ENCODE data around the gene CELA3B.
"Not testable (repeated sequence)": the region's sequence is repeated elsewhere in the genome, so short reads cannot be mapped to it uniquely, and the experiment has no call there.

Gene CELA3B, protein sequence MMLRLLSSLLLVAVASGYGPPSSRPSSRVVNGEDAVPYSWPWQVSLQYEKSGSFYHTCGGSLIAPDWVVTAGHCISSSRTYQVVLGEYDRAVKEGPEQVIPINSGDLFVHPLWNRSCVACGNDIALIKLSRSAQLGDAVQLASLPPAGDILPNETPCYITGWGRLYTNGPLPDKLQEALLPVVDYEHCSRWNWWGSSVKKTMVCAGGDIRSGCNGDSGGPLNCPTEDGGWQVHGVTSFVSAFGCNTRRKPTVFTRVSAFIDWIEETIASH

DNA sequence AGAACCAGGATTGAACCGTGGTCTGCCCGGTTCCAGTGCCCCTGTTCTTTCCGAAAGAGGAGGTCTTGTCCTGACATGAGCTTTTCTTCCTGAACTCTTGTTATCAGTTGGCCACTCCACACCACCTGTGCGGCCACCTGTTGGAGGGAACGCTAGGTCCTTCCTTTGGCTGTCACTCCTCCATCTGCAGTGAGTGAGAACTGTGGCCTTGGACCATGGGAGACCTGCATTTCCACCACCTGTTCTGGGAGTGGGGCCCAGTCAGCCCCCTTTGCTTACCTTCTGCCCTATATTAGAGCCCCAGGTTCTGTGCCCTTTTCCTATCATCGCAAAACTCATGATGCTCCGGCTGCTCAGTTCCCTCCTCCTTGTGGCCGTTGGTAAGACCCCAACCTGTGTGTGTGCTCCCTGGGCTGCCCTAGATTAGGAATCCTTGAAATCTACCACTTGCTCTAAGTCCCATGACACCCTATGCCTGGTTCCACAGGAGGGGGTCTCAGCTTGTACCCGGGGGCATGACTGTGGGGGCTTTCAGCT is at the start of gene CELA3B:
Gene CELA3B (plus strand): TSS at position 320 of the 537 bp plus-strand sequence. CDS start 18 bp downstream, at position 338.
- not testable (repeated sequence) for H3K27ac Mint-ChIP-seq; H3K27me3 Mint-ChIP-seq (ENCODE audit: low read depth, poor library complexity); H3K9me3 Mint-ChIP-seq; H3K4me3 Mint-ChIP-seq; H3K4me1 Mint-ChIP-seq; H3K36me3 Mint-ChIP-seq (ENCODE audit: low read depth); DNase-seq

DNA sequence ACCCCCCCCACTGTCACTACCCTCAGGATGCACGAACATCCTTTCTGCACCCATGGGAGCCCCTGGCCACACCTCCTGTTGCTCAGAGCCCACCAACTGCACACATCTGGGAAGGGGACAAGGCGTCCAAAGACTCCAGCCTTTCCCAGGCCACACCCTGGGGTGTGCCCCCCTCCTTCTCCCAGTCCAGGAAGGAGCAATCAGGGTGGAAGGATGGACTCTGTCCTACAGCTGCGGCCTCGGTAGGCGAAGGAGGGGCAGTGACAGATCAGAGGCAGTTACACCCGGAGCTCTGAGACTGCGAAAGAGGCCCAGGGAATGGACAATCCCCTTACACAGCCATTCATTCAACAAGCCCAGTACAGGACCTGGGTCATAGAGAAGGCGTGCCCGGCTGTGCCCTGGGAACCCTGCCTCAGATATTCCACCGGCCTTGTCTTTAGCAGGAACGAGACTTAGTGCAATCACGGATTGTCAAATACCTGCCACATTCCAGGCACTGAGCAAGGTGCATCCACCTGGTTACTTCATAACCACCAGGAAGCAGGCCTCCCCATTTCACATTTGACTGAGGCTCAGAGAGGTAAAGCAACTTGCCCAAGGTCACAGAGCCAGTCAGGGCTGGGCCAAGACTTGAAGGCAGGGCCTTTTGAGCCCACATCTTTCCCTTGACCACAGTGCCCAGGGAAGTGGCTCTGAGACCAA is 49.1 kb upstream of the CELA3B start:
- H3K4me3 Mint-ChIP-seq: no peak overlapping the region
- peaks cover 2% of the 10 kb centered on the region for H3K27me3 Mint-ChIP-seq (ENCODE audit: low read depth, poor library complexity)
- DNase-seq: no peak
- H3K4me1 Mint-ChIP-seq: peaks cover 86% of the 10 kb centered on the region
- peaks cover 10% of the 10 kb centered on the region for H3K36me3 Mint-ChIP-seq (ENCODE audit: low read depth)
- no peak overlapping the region for H3K27ac Mint-ChIP-seq
- H3K9me3 Mint-ChIP-seq: no peaks in the 10 kb centered on the region
- TF ChIP-seq, protein P1, sequence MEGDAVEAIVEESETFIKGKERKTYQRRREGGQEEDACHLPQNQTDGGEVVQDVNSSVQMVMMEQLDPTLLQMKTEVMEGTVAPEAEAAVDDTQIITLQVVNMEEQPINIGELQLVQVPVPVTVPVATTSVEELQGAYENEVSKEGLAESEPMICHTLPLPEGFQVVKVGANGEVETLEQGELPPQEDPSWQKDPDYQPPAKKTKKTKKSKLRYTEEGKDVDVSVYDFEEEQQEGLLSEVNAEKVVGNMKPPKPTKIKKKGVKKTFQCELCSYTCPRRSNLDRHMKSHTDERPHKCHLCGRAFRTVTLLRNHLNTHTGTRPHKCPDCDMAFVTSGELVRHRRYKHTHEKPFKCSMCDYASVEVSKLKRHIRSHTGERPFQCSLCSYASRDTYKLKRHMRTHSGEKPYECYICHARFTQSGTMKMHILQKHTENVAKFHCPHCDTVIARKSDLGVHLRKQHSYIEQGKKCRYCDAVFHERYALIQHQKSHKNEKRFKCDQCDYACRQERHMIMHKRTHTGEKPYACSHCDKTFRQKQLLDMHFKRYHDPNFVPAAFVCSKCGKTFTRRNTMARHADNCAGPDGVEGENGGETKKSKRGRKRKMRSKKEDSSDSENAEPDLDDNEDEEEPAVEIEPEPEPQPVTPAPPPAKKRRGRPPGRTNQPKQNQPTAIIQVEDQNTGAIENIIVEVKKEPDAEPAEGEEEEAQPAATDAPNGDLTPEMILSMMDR (IDR thresholded peaks at IDR 0.05): no peak

DNA sequence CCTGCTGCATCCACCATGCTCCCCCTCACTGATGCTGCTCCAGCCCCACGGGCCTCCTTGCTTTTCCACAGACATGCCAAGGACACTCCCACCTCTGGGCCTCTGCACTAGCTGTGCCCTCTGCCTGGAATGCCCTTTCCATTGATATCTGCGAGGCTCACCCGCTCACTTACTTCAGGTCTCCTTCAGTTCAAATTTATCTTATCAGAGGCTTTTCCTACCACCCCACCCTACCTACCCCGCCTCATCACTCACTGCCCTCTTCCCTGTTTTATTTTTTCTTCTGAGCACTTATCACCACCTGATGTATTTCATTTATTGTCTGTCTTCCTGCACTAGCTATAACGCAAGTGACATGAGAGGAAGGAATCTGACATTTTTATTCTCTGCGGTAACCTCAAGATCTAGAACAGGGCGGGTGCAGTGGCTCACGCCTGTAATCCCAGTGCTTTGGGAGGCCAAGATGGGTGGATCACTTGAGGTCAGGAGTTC is 46.7 kb upstream of the CELA3B start:
- Mint-ChIP-seq H3K4me3 (no peak overlapping the region), H3K36me3 (ENCODE audit: low read depth) (peaks cover 10% of the 10 kb centered on the region), H3K4me1 (peaks cover 81% of the 10 kb centered on the region), H3K9me3 (no peaks in the 10 kb centered on the region), H3K27ac (peak overlapping the region; percentile 49), H3K27me3 (ENCODE audit: low read depth, poor library complexity) (peaks cover 2% of the 10 kb centered on the region)
- TF ChIP-seq, protein P1 (IDR thresholded peaks at IDR 0.05): no peak
- DNase-seq: no peak

DNA sequence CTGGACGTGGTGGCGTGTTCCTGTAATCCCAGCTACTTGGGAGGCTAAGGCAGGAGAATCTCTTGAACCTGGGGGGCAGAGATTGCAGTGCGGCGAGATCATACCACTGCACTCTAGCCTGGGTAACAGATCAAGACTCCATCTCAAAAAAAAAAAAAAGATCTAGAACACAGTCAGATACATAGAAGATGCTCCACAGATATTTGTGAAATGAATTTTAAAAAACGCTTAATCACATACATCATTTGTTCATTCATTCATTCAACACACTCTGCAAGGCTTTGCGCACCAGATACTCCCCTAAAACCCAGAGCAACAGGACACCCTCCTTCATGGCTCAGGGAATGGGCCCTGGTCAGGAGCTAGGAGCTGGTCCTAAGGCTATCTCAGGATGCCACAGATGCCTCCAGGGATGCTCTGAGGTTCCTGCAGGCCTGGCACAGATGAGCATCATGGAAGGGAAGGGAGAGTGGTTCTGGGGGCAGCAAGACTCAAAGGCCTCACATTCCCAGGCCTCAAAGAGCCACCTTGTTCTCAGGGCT is 46.1 kb upstream of the CELA3B start:
- Mint-ChIP-seq H3K4me3 (no peak overlapping the region), H3K36me3 (ENCODE audit: low read depth) (peaks cover 10% of the 10 kb centered on the region), H3K4me1 (peaks cover 81% of the 10 kb centered on the region), H3K27ac (peak overlapping the region; percentile 19), H3K9me3 (no peaks in the 10 kb centered on the region), H3K27me3 (ENCODE audit: low read depth, poor library complexity) (peaks cover 2% of the 10 kb centered on the region)
- TF ChIP-seq, protein P1 (IDR thresholded peaks at IDR 0.05): no peak
- no peak for DNase-seq

GRCh38 chr1:21931171-21932093 is 45.4 kb upstream of the CELA3B start:
- peak overlapping the region; percentile 10 for H3K4me3 Mint-ChIP-seq
- peak overlapping the region; percentile 90 for H3K27ac Mint-ChIP-seq
- TF ChIP-seq, protein P1 (IDR thresholded peaks at IDR 0.05): no peak
- no peak for DNase-seq
- H3K27me3 Mint-ChIP-seq (ENCODE audit: low read depth, poor library complexity): peaks cover 2% of the 10 kb centered on the region
- no peaks in the 10 kb centered on the region for H3K9me3 Mint-ChIP-seq
- peaks cover 84% of the 10 kb centered on the region for H3K4me1 Mint-ChIP-seq
- H3K36me3 Mint-ChIP-seq (ENCODE audit: low read depth): peaks cover 10% of the 10 kb centered on the region

Measured in nephron progenitor cell (in vitro differentiated cells).